GM23338 (cell line): Measurements from ENCODE around the gene MSL1. TPM values are rescaled to one million over a fixed set of nuclear protein-coding genes. Genes with fewer than 3 reads are reported as not detected.

ENCODE experiments used
- ATAC-seq: fragments of 200-7000 bp; cut with Tn5 transposase; 3 replicates; pipeline ENCODE4 v1.9.1; 2020
- DNase-seq: peaks from one replicate; pipeline ENCODE4 v3.0.0-alpha.2; 2015; ENCODE audit warnings: low spot score
- H2AFZ ChIP-seq: fragments of 200-600 bp; sonication (generic); 2 replicates; pipeline ENCODE4 v1.8.0; 2016; ENCODE audit warnings: antibody characterized with exemption, mild to moderate bottlenecking, moderate library complexity
- H3F3A ChIP-seq: fragments of 200-600 bp; sonication (generic); replicated peaks from 2 replicates; pipeline ENCODE4 v1.8.0; 2017; ENCODE audit warnings: antibody characterized with exemption, mixed run types, low read depth
- H3K27ac ChIP-seq: fragments of 200-600 bp; sonication (generic); 2 replicates; pipeline ENCODE4 v1.6.1; 2016; ENCODE audit warnings: low read depth
- H3K27me3 ChIP-seq: fragments of 200-600 bp; sonication (generic); 2 replicates; pipeline ENCODE4 v1.8.0; 2016; ENCODE audit warnings: mild to moderate bottlenecking, mixed run types, moderate library complexity; ENCODE audit not compliant: insufficient read depth
- H3K36me3 ChIP-seq: fragments of 200-600 bp; sonication (generic); 2 replicates; pipeline ENCODE4 v1.8.0; 2016; ENCODE audit warnings: mild to moderate bottlenecking; ENCODE audit not compliant: insufficient read depth
- H3K4me1 ChIP-seq: fragments of 200-600 bp; sonication (generic); 2 replicates; pipeline ENCODE4 v1.8.0; 2016; ENCODE audit warnings: mild to moderate bottlenecking, moderate library complexity; ENCODE audit not compliant: insufficient read depth
- H3K4me2 ChIP-seq: fragments of 200-600 bp; sonication (generic); 2 replicates; pipeline ENCODE4 v1.7.1; 2017; ENCODE audit warnings: mixed run types
- H3K4me3 ChIP-seq: fragments of 200-600 bp; sonication (generic); 2 replicates; pipeline ENCODE4 v1.6.1; 2016; ENCODE audit warnings: mixed run types
- H3K79me2 ChIP-seq: fragments of 200-600 bp; sonication (generic); replicated peaks from 2 replicates; pipeline ENCODE4 v1.8.0; 2017; ENCODE audit warnings: mild to moderate bottlenecking; ENCODE audit not compliant: insufficient read depth
- H3K9me2 ChIP-seq: fragments of 200-600 bp; sonication (generic); 2 replicates; pipeline ENCODE4 v1.8.0; 2017; ENCODE audit not compliant: insufficient read depth
- H4K20me1 ChIP-seq: fragments of 200-600 bp; sonication (generic); replicated peaks from 2 replicates; pipeline ENCODE4 v1.8.0; 2017; ENCODE audit warnings: mild to moderate bottlenecking; ENCODE audit not compliant: insufficient read depth
- H3K27ac Mint-ChIP-seq: 2 replicates; pipeline ENCODE4 v1.8.0; 2020; ENCODE audit warnings: inconsistent platforms, mild to moderate bottlenecking, moderate library complexity, mixed read lengths
- H3K27me3 Mint-ChIP-seq: 3 replicates; pipeline ENCODE4 v1.8.0; 2022; ENCODE audit warnings: low read depth, mild to moderate bottlenecking, moderate library complexity, mixed read lengths, inconsistent platforms; ENCODE audit not compliant: insufficient read depth, poor library complexity
- H3K36me3 Mint-ChIP-seq: 3 replicates; pipeline ENCODE4 v1.8.0; 2021; ENCODE audit warnings: low read depth, mild to moderate bottlenecking, inconsistent platforms, moderate library complexity, mixed read lengths
- H3K4me1 Mint-ChIP-seq: 3 replicates; pipeline ENCODE4 v1.8.0; 2020; ENCODE audit warnings: mild to moderate bottlenecking, inconsistent platforms, mixed read lengths
- H3K4me3 Mint-ChIP-seq: 3 replicates; pipeline ENCODE4 v1.8.0; 2021; ENCODE audit warnings: moderate library complexity, mild to moderate bottlenecking, inconsistent platforms, mixed read lengths
- H3K9me3 Mint-ChIP-seq: 3 replicates; pipeline ENCODE4 v1.8.0; 2020; ENCODE audit warnings: moderate library complexity, mild to moderate bottlenecking, inconsistent platforms, mixed read lengths
- CTCF ChIP-seq, 2 experiments: fragments of 200-600 bp in 1 of 2; sonication (generic) in 1 of 2; conservative IDR thresholded peaks; 2 replicates each; pipeline versions ENCODE4 v1.5.1 to v1.6.1; 2016 to 2017; ENCODE audit warnings: antibody characterized with exemption in 2 of 2, low read depth in 2 of 2, mild to moderate bottlenecking in 2 of 2, moderate library complexity in 1 of 2
- ETS1 ChIP-seq: IDR thresholded peaks from 2 replicates; pipeline ENCODE4 v1.6.1; 2016; ENCODE audit warnings: antibody characterized with exemption
- EZH2 ChIP-seq: fragments of 200-600 bp; sonication (generic); IDR thresholded peaks from one replicate; pipeline ENCODE4 v1.8.0; 2017; ENCODE audit warnings: antibody characterized with exemption, mild to moderate bottlenecking, low read depth; ENCODE audit not compliant: unreplicated experiment
- EZH2phosphoT487 ChIP-seq: fragments of 200-600 bp; sonication (generic); IDR thresholded peaks from one replicate; pipeline ENCODE4 v1.8.1; 2018; ENCODE audit warnings: antibody characterized with exemption; ENCODE audit not compliant: unreplicated experiment
- JUNB ChIP-seq: IDR thresholded peaks from one replicate; pipeline ENCODE4 v1.6.1; 2016; ENCODE audit warnings: antibody characterized with exemption; ENCODE audit not compliant: unreplicated experiment
- NANOG ChIP-seq: IDR thresholded peaks from 2 replicates; pipeline ENCODE4 v1.6.1; 2016; ENCODE audit warnings: antibody characterized with exemption, borderline replicate concordance
- POLR2AphosphoS5 ChIP-seq: IDR thresholded peaks from 2 replicates; pipeline ENCODE4 v1.6.1; 2016; ENCODE audit warnings: antibody characterized with exemption, low read depth
- REST ChIP-seq: IDR thresholded peaks from one replicate; pipeline ENCODE4 v1.6.1; 2018; ENCODE audit warnings: antibody characterized with exemption; ENCODE audit not compliant: unreplicated experiment
- STAT1 ChIP-seq: IDR thresholded peaks from one replicate; pipeline ENCODE4 v1.6.1; 2016; ENCODE audit warnings: antibody characterized with exemption; ENCODE audit not compliant: unreplicated experiment
- ZNF331 ChIP-seq: fragments of 250-450 bp; sonication (Bioruptor Pico); IDR thresholded peaks from 2 replicates; pipeline ENCODE4 v1.5.0; 2020; ENCODE audit warnings: low read depth, mild to moderate bottlenecking, moderate library complexity
- polyA plus RNA-seq: library from polyadenylated mRNA; unstranded; fragments of >200 nt; fragmentation: Nextera tagmentation; extraction: Ambion mirVana; gene quantifications from 2 replicates; pipeline ENCODE4 v1.2.1, GENCODE V29; 2016
- total RNA-seq: library from RNA; depleted of rRNA; stranded (reverse); fragments of >200 nt; shearing (Covaris generic); gene quantifications from 2 replicates; pipeline ENCODE4 v1.2.3, GENCODE V29; 2014

MSL1 gene
- total and polyA plus RNA-seq, 2 experiments from 2014 or later = 16.2 to 56.5 TPM

- TF ChIP-seq EZH2phosphoT487 (no peak), JUNB (no peak), ETS1 (no peak), REST (no peak), ZNF331 (CRISPR knock-in tag) (no peak), CTCF (conservative IDR thresholded peaks at IDR 0.05; ENCODE audit: low read depth in 2 of 2) (no peak), POLR2AphosphoS5 (no peak), STAT1 (no peak), EZH2 (no peak)
Measured at GRCh38 chr17:40072735-40073346, 48.9 kb upstream of the MSL1 start (continued).

- no peak overlapping the region for H3K4me3 ChIP-seq
- no peak for ATAC-seq
- peaks cover 58% of the 10 kb centered on the region for H3K4me1 ChIP-seq
- Mint-ChIP-seq H3K36me3 (no peaks in the 10 kb centered on the region; the same call in 2 of the 3 replicates), H3K27ac (no peak overlapping the region; the same call in 1 of the 2 replicates), H3K4me1 (peaks cover 71% of the 10 kb centered on the region), H3K9me3 (no peaks in the 10 kb centered on the region), H3K27me3 (peaks cover 19% of the 10 kb centered on the region), H3K4me3 (no peak overlapping the region; the same call in 2 of the 3 replicates)
- H3K4me2 ChIP-seq = no peak overlapping the region
- H3K27ac ChIP-seq = no peak overlapping the region
- no peaks in the 10 kb centered on the region for H4K20me1 ChIP-seq
- no peaks in the 10 kb centered on the region for H3K9me2 ChIP-seq
- H3F3A ChIP-seq = 0 out of 2 replicates have a peak, but pooled peaks cover 8% of the 10 kb centered on the region
- H3K36me3 ChIP-seq = no peaks in the 10 kb centered on the region
- H3K27me3 ChIP-seq = no peaks in the 10 kb centered on the region
- no peak overlapping the region for H2AFZ ChIP-seq
- peaks cover 7% of the 10 kb centered on the region; the same call in 1 of the 2 replicates for H3K79me2 ChIP-seq
- DNase-seq = no peak
- TF ChIP-seq CTCF (conservative IDR thresholded peaks at IDR 0.05; ENCODE audit: low read depth in 2 of 2) (no peak), NANOG (no peak), STAT1 (no peak), EZH2phosphoT487 (no peak), REST (no peak), EZH2 (no peak)
Measured at GRCh38 chr17:40073454-40074174, 48.2 kb upstream of the MSL1 start.
